Astrocyte (in vitro differentiated cells and primary cell): Measurements from ENCODE around the gene ATP11A.

Experiments used
- EZH2 ChIP-seq: IDR thresholded peaks from 2 replicates; pipeline ENCODE4 v1.6.1; 2012; ENCODE audit warnings: mild to moderate bottlenecking, low read length, inconsistent platforms; ENCODE audit not compliant: insufficient read depth
- TF ChIP-seq, protein P1 (sequence below): IDR thresholded peaks from 2 replicates; pipeline ENCODE4 v1.5.1; 2011; ENCODE audit warnings: low read depth, mild to moderate bottlenecking, inconsistent platforms, low read length, moderate library complexity; ENCODE audit not compliant: insufficient read depth

GRCh38 chr13:112782429-112783010 lies 92.7 kb downstream of the ATP11A start:
- TF ChIP-seq, protein P1, sequence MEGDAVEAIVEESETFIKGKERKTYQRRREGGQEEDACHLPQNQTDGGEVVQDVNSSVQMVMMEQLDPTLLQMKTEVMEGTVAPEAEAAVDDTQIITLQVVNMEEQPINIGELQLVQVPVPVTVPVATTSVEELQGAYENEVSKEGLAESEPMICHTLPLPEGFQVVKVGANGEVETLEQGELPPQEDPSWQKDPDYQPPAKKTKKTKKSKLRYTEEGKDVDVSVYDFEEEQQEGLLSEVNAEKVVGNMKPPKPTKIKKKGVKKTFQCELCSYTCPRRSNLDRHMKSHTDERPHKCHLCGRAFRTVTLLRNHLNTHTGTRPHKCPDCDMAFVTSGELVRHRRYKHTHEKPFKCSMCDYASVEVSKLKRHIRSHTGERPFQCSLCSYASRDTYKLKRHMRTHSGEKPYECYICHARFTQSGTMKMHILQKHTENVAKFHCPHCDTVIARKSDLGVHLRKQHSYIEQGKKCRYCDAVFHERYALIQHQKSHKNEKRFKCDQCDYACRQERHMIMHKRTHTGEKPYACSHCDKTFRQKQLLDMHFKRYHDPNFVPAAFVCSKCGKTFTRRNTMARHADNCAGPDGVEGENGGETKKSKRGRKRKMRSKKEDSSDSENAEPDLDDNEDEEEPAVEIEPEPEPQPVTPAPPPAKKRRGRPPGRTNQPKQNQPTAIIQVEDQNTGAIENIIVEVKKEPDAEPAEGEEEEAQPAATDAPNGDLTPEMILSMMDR = no peak
- no peak for TF ChIP-seq EZH2
